SK-N-SH treated with all-trans-retinoic acid at 6 μM for 48 hours (cell line): ENCODE data around the gene TUG1.

ENCODE experiments used
- CSDC2 ChIP-seq: fragments of 250-450 bp; sonication (Bioruptor Pico); IDR thresholded peaks from 2 replicates; pipeline ENCODE4 v1.5.0; 2020; ENCODE audit warnings: mild to moderate bottlenecking, moderate library complexity
- ESRRG ChIP-seq: fragments of 250-450 bp; sonication (Bioruptor Pico); IDR thresholded peaks from 2 replicates; pipeline ENCODE4 v1.6.1; 2021; ENCODE audit warnings: mild to moderate bottlenecking
- GLIS3 ChIP-seq: fragments of 250-450 bp; sonication (Bioruptor Pico); IDR thresholded peaks from 2 replicates; pipeline ENCODE4 v1.5.0; 2020; ENCODE audit warnings: mild to moderate bottlenecking, moderate library complexity
- ISL1 ChIP-seq: fragments of 250-450 bp; sonication (Bioruptor Pico); IDR thresholded peaks from 2 replicates; pipeline ENCODE4 v2.1.2; 2022; ENCODE audit warnings: mild to moderate bottlenecking, moderate library complexity
- TOX ChIP-seq: fragments of 250-450 bp; sonication (Bioruptor Pico); IDR thresholded peaks from 2 replicates; pipeline ENCODE4 v1.8.0; 2021; ENCODE audit warnings: mild to moderate bottlenecking, moderate library complexity, borderline replicate concordance

GRCh38 chr22:30920407-30920806 is 48.7 kb upstream of the TUG1 start:
- TF ChIP-seq ISL1 (CRISPR knock-in tag) (no peak), CSDC2 (CRISPR knock-in tag) (no peak), GLIS3 (CRISPR knock-in tag) (no peak), TOX (CRISPR knock-in tag) (no peak), ESRRG (CRISPR knock-in tag) (no peak)
